GM13976 (cell line): ENCODE results near the gene NLE1.
"Not testable (repeated sequence)": the region's sequence is repeated elsewhere in the genome, so short reads cannot be mapped to it uniquely, and the experiment has no call there.

Source experiments
- DNase-seq: peaks from one replicate; pipeline ENCODE4 v3.0.0; 2012; ENCODE audit warnings: low spot score
- in situ Hi-C: fragments of 300-500 bp; cut with MboI; formaldehyde crosslinking; loops from one replicate; pipeline ENCODE4 v1.12.0; 2022; ENCODE audit warnings: low sequenced_read_pairs, mixed read lengths, inconsistent platforms; ENCODE audit not compliant: unreplicated experiment
- TF ChIP-seq, protein P1 (sequence below): IDR thresholded peaks from 2 replicates; pipeline ENCODE4 v1.5.1; 2012; ENCODE audit warnings: borderline replicate concordance, mild to moderate bottlenecking; ENCODE audit not compliant: insufficient read depth; ENCODE audit errors: extremely low read depth, missing control alignments, control extremely low read depth

The NLE1 gene

DNA sequence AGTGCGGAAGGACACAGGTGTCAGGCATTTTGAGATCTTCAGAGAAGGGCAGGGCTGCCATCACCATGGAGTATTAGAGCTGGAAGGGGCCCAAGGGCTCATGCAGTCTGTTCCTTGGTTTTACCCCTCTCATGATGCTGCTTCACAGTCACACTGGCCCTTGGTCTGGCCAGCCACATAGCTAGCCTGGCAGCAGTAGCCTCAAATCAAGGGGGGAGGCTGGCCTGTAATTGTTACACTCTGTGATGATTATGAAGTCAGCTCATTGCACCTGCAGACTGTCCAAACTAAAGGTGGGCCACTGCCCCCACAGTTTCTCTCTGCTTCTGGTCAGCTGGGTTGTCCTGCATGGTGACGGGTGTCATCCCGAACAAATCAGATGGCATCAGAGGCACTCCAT, 20.8 kb downstream of the NLE1 start, which contains the start of gene FNDC8:
Gene FNDC8, plus strand, starts transcription at position 301 of the 400 bp plus-strand sequence. Its CDS starts 79 bp downstream, at position 380.
- DNase-seq: no peak
- in situ Hi-C loops: loop anchor here (25.0 kb wide), 1 partner anchor 584 kb away; no protein-coding TSS in a partner anchor
- TF ChIP-seq, protein P1, sequence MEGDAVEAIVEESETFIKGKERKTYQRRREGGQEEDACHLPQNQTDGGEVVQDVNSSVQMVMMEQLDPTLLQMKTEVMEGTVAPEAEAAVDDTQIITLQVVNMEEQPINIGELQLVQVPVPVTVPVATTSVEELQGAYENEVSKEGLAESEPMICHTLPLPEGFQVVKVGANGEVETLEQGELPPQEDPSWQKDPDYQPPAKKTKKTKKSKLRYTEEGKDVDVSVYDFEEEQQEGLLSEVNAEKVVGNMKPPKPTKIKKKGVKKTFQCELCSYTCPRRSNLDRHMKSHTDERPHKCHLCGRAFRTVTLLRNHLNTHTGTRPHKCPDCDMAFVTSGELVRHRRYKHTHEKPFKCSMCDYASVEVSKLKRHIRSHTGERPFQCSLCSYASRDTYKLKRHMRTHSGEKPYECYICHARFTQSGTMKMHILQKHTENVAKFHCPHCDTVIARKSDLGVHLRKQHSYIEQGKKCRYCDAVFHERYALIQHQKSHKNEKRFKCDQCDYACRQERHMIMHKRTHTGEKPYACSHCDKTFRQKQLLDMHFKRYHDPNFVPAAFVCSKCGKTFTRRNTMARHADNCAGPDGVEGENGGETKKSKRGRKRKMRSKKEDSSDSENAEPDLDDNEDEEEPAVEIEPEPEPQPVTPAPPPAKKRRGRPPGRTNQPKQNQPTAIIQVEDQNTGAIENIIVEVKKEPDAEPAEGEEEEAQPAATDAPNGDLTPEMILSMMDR: no peak

DNA sequence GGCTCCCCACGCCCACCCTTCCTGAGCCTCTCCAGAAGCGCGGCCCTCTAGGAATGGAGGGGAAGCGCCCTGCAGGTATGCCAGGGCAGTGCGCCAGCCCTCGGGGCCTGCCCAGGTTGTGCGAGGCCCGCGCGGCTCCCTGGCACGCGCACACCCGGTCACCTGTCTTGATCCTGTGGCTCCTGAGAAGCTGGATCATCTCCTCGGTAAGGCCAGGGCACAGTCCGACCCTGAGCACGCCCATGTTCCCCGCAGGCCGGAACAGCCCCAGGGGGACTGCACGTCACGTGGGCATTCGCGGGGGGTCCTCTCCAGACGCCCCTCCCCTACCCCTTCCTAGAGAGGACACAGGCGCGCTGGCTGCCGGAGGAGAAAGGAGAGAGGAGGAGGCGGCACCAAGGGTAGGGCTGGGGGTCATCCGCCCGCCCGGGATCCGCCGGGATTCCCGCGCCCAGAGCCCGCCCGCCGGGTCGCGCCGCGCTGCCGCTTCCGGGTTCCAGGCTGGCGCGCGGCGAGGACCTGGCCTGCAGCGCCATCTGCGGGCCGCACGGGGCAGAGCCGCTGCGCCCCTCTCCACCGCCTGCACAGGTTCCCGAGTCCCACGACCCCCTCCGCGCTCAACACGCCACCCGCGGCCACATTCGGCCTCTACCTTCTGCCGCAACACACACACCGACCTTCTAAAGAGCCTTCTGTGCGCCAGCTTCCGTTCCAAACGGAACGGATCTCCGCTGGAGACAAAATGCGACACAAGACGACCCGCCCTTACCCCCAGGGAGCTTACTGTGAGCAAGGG, 22.5 kb downstream of the NLE1 start, which contains the start of gene RAD51D:
Gene RAD51D, minus strand, starts transcription at position 491 of the 796 bp plus-strand sequence. Its CDS starts 247 bp downstream, at position 244.
- in situ Hi-C loops: loop anchor here (5.0 to 25.0 kb wide), 3 partner anchors 122 to 695 kb away; no protein-coding TSS in a partner anchor
- DNase-seq: peak; percentile 94
- TF ChIP-seq, protein P1: peak; percentile 97

DNA sequence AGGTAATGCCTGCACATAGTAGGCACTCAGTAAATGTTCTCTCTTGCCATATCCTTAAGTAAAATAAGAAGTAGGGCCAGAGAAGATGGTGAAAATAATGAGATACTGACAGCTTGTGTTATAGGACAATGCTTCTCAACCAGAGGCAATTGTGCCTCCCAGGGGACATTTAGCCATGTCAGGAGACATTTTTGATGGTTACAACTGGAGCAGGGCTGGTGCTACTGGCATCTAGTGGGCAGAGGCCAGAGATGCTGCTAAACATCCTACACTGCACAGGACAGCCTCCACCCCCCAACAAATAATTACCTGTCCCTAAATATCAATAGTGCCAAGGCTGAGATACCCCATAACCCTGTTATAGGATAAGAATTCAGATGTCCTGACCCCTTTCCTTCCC, 24.1 kb downstream of the NLE1 start:
- in situ Hi-C loops: loop anchor here (5.0 to 25.0 kb wide), 3 partner anchors 121 to 693 kb away; no protein-coding TSS in a partner anchor
- TF ChIP-seq, protein P1: peak; percentile 39
- no peak for DNase-seq

DNA sequence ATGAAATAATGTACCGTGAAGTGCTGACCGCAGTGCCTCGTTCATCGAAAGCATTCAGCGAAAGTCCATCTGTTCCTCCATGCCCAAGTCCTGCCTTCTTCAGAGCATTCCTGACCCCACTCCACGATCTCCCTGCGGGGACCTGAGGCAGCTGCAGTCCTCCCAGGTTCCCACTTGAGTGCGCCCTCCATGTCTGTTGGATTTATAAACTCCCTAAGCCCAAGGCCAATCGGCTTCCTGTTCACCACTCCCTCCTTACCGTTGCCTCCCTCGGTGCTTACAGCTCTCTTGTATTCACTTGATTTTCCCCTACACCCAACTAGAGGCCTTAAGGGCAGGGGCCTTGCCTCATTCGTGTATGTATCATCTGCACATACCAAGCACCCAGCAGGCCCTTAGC, 25.3 kb downstream of the NLE1 start:
- TF ChIP-seq, protein P1: no peak
- DNase-seq: no peak
- in situ Hi-C loops: loop anchor here (5.0 to 25.0 kb wide), 3 partner anchors 120 to 692 kb away; no protein-coding TSS in a partner anchor

DNA sequence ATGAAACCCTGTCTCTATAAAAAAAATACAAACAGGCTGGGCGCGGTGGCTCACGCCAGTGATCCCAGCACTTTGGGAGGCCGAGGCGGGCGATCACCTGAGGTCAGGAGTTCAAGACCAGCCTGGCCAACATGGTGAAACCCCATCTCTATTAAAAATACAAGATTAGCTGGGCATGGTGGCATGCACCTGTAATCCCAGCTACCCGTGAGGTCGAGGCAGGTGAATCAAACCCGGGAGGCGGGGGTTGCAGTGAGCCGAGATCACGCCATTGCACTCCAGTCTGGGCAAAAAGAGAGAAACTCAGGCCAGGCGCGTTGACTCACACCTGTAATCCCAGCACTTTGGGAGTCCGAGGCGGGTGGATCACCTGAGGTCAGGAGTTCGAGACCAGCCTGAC, 31.3 kb downstream of the NLE1 start:
- not testable (repeated sequence) for DNase-seq
- in situ Hi-C loops: loop anchor here (10.0 to 25.0 kb wide), 2 partner anchors 573 to 686 kb away; no protein-coding TSS in a partner anchor

DNA sequence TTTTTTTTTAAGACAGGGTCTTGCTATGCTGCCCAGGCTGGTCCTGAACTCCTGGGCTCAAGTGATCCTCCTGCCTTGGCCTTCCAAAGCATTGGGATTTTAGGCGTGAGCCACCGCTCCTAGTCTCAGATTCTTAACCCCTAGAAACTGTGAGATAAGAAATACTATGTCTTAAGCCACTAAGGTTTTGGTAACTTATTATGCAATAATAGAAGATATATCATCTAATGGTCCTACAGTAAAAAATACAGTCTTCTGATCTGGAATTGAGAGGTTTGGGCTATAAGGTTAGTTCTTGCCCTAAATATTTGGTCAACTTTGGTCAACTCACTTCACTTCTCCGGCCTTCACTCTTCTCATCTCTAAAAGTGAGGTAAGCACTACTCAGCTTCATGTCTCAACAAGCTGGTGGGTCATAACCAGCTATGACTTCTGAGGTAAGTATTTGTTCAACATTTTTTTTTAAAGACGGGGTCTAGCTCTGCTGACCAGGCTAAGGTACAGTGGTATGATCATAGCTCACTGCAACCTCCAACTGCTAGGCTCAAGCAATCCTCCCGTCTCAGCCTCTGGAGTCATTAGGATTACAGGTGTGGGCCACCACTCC, 37.2 kb downstream of the NLE1 start:
- TF ChIP-seq, protein P1: no peak
- in situ Hi-C loops: loop anchor here (25.0 kb wide), 1 partner anchor 568 kb away; no protein-coding TSS in a partner anchor
- no peak for DNase-seq

DNA sequence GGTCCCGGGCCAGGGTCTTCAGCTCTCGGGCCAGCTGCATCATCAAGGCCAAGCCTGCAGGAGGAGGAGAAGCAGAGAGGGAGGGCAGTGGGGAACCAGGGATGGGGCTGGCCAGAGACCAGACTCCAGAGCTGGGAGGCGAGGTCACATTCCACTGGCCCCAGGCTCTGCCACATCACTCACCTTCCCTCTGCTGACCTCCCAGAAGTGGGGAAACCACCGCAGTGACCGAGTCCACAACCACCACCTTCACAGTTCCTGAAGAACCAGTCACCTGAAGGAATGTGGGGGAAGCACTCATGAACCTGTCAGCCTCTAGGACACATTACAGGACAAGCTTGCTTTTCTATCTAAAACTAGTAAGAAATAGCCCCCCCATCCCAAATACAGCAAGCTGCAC, 38.8 kb downstream of the NLE1 start:
- DNase-seq: no peak
- in situ Hi-C loops: loop anchor here (25.0 kb wide), 1 partner anchor 566 kb away; no protein-coding TSS in a partner anchor
- TF ChIP-seq, protein P1: no peak
